Measurements from ENCODE around the gene MIF. TPM values are rescaled to one million over a fixed set of nuclear protein-coding genes. Genes with fewer than 3 reads are reported as not detected.

MIF gene
- total RNA-seq = 98.0 TPM

GRCh38 chr22:23893945-23894709, at the start of gene MIF:
Gene MIF, plus strand, starts transcription at chr22:23894383. Its CDS starts 92 bp downstream, at chr22:23894475.

GRCh38 chr22:23857606-23858483, 36.3 kb upstream of the MIF start, which contains the start of gene SLC2A11:
Gene SLC2A11, plus strand, starts transcription at chr22:23857875. Its CDS starts 125 bp downstream, at chr22:23858000.

Other genes starting within 250 kb of the MIF start
- gene RGL4, start 203.4 kb upstream of the MIF start, total RNA-seq = not detected
- gene ZNF70, start 143.3 kb upstream of the MIF start, total RNA-seq = 11.4 TPM
- gene VPREB3, start 140.0 kb upstream of the MIF start, total RNA-seq = not detected
- 0.88 TPM for gene C22orf15, start 131.4 kb upstream of the MIF start, total RNA-seq
- 4.8 TPM for gene CHCHD10, start 126.4 kb upstream of the MIF start, total RNA-seq
- gene MMP11, start 121.5 kb upstream of the MIF start, total RNA-seq = 13.6 TPM
- gene SMARCB1, start 107.4 kb upstream of the MIF start, total RNA-seq = 61.6 TPM
- 1.2 TPM for gene DERL3, start 55.4 kb upstream of the MIF start, total RNA-seq
- 33.2 TPM for gene SLC2A11, start 36.5 kb upstream of the MIF start, total RNA-seq
- gene GSTT2B, start 66.8 kb downstream of the MIF start, total RNA-seq = 2.8 TPM
- not detected for gene DDTL, start 72.5 kb downstream of the MIF start, total RNA-seq
- 44.5 TPM for gene DDT, start 80.1 kb downstream of the MIF start, total RNA-seq
- not detected for gene GSTT2, start 85.8 kb downstream of the MIF start, total RNA-seq
- gene GSTT4, start 111.1 kb downstream of the MIF start, total RNA-seq = not detected
- 71.1 TPM for gene CABIN1, start 116.9 kb downstream of the MIF start, total RNA-seq